ENCODE measurements around the gene CAV1. TPM values are rescaled to one million over a fixed set of nuclear protein-coding genes. Genes with fewer than 3 reads are reported as not detected.

Gene CAV1
- total RNA-seq, 3 donors from 2014 or later (not counting 1 experiment from before 2014, with no cell fraction given): not detected

- peaks cover 21 to 29% of the 10 kb centered on the region in 2 donors for H3K27me3 Mint-ChIP-seq (ENCODE audit: low read depth in 2 of 2)
- Histone ChIP-seq H3K27ac (ENCODE audit: low read length) (no peak overlapping the region), H3K36me3 (ENCODE audit: control insufficient read depth, insufficient read depth, low read length) (no peaks in the 10 kb centered on the region), H3K4me3 (ENCODE audit: low read length) (no peak overlapping the region), H3K4me1 (ENCODE audit: control insufficient read depth, insufficient read depth, low read length) (peaks cover 9% of the 10 kb centered on the region), H3K9me3 (ENCODE audit: control insufficient read depth, insufficient read depth, low read length) (no peaks in the 10 kb centered on the region), H3K27me3 (ENCODE audit: control insufficient read depth, insufficient read depth, low read length) (no peaks in the 10 kb centered on the region)
- H3K9me3 Mint-ChIP-seq: no peaks in the 10 kb centered on the region
- H3K4me1 Mint-ChIP-seq: peaks cover 9 to 17% of the 10 kb centered on the region in 2 donors
- H3K36me3 Mint-ChIP-seq: no peaks in the 10 kb centered on the region
- no peak overlapping the region for H3K27ac Mint-ChIP-seq
- TF ChIP-seq CTCF (IDR thresholded peaks at IDR 0.05): no peak
- intact Hi-C loops (cut with micrococcal nuclease): no loop called here
- no peak overlapping the region for H3K4me3 Mint-ChIP-seq
- ATAC-seq (no peak), DNase-seq (no peak)
These were observed 8.5 kb upstream of the CAV1 start for GRCh38 chr7:116516324-116516723.

GRCh38 chr7:116517626-116518025 lies 7.2 kb upstream of the CAV1 start:
- Mint-ChIP-seq H3K4me3 (no peak overlapping the region), H3K27me3 (ENCODE audit: low read depth in 2 of 2) (peaks cover 27 to 36% of the 10 kb centered on the region in 2 donors), H3K36me3 (no peaks in the 10 kb centered on the region)

GRCh38 chr7:116518961-116519360 lies 5.9 kb upstream of the CAV1 start:
- H3K36me3 ChIP-seq (ENCODE audit: control insufficient read depth, insufficient read depth, low read length): no peaks in the 10 kb centered on the region
- H3K27ac ChIP-seq (ENCODE audit: low read length): no peak overlapping the region
- intact Hi-C loops (cut with micrococcal nuclease): no loop called here
- no peaks in the 10 kb centered on the region for H3K36me3 Mint-ChIP-seq
- no peak overlapping the region for H3K27ac Mint-ChIP-seq
- H3K4me1 Mint-ChIP-seq: no peaks in the 10 kb centered on the region
- TF ChIP-seq CTCF (IDR thresholded peaks at IDR 0.05): no peak
- no peaks in the 10 kb centered on the region for H3K4me1 ChIP-seq (ENCODE audit: control insufficient read depth, insufficient read depth, low read length)
- ATAC-seq (no peak), DNase-seq (no peak)
- H3K9me3 ChIP-seq (ENCODE audit: control insufficient read depth, insufficient read depth, low read length): no peaks in the 10 kb centered on the region
- H3K27me3 Mint-ChIP-seq (ENCODE audit: low read depth in 2 of 2): peaks cover 33 to 49% of the 10 kb centered on the region in 2 donors
- H3K9me3 Mint-ChIP-seq: no peaks in the 10 kb centered on the region
- peaks cover 9% of the 10 kb centered on the region for H3K27me3 ChIP-seq (ENCODE audit: control insufficient read depth, insufficient read depth, low read length)
- H3K4me3 Mint-ChIP-seq: no peak overlapping the region
- H3K4me3 ChIP-seq (ENCODE audit: low read length): no peak overlapping the region

More at GRCh38 chr7:116517626-116518025, 7.2 kb upstream of the CAV1 start:
- DNase-seq (no peak), ATAC-seq (no peak)
- H3K4me3 ChIP-seq (ENCODE audit: low read length): no peak overlapping the region
- Mint-ChIP-seq H3K27ac (no peak overlapping the region), H3K9me3 (no peaks in the 10 kb centered on the region), H3K4me1 (peaks cover 0 to 4% of the 10 kb centered on the region in 2 donors)
- no peak for TF ChIP-seq CTCF (IDR thresholded peaks at IDR 0.05)
- no peak overlapping the region for H3K27ac ChIP-seq (ENCODE audit: low read length)
- 85% methylated on average over 1 of the region's 1 CpG for WGBS (ENCODE audit: insufficient coverage)
- H3K27me3 ChIP-seq (ENCODE audit: control insufficient read depth, insufficient read depth, low read length): peaks cover 5% of the 10 kb centered on the region
- intact Hi-C loops (cut with micrococcal nuclease): no loop called here
- no peaks in the 10 kb centered on the region for H3K36me3 ChIP-seq (ENCODE audit: control insufficient read depth, insufficient read depth, low read length)
- peaks cover 2% of the 10 kb centered on the region for H3K4me1 ChIP-seq (ENCODE audit: control insufficient read depth, insufficient read depth, low read length)
- H3K9me3 ChIP-seq (ENCODE audit: control insufficient read depth, insufficient read depth, low read length): no peaks in the 10 kb centered on the region

GRCh38 chr7:116521046-116521664 lies 3.7 kb upstream of the CAV1 start:
- Mint-ChIP-seq H3K9me3 (no peaks in the 10 kb centered on the region), H3K27me3 (ENCODE audit: low read depth in 2 of 2) (peaks cover 42 to 51% of the 10 kb centered on the region in 2 donors), H3K36me3 (no peaks in the 10 kb centered on the region), H3K4me3 (no peak overlapping the region), H3K4me1 (peaks cover 14 to 17% of the 10 kb centered on the region in 2 donors), H3K27ac (no peak overlapping the region)
- no peak for TF ChIP-seq CTCF (IDR thresholded peaks at IDR 0.05)
- 95% methylated on average over 4 of the region's 6 CpGs for WGBS (ENCODE audit: insufficient coverage)
- DNase-seq: no peak
- H3K27me3 ChIP-seq (ENCODE audit: control insufficient read depth, insufficient read depth, low read length): peaks cover 28% of the 10 kb centered on the region
- intact Hi-C loops (cut with micrococcal nuclease): no loop called here
- no peak overlapping the region for H3K27ac ChIP-seq (ENCODE audit: low read length)
- H3K4me1 ChIP-seq (ENCODE audit: control insufficient read depth, insufficient read depth, low read length): peaks cover 17% of the 10 kb centered on the region
- no peaks in the 10 kb centered on the region for H3K9me3 ChIP-seq (ENCODE audit: control insufficient read depth, insufficient read depth, low read length)
- H3K36me3 ChIP-seq (ENCODE audit: control insufficient read depth, insufficient read depth, low read length): no peaks in the 10 kb centered on the region
- no peak overlapping the region for H3K4me3 ChIP-seq (ENCODE audit: low read length)
- no peak for ATAC-seq

All from natural killer cell (primary cell).